Measurements from ENCODE around the gene CD14.
"Not testable (repeated sequence)": the region's sequence is repeated elsewhere in the genome, so short reads cannot be mapped to it uniquely, and the experiment has no call there.

CD14 gene

DNA sequence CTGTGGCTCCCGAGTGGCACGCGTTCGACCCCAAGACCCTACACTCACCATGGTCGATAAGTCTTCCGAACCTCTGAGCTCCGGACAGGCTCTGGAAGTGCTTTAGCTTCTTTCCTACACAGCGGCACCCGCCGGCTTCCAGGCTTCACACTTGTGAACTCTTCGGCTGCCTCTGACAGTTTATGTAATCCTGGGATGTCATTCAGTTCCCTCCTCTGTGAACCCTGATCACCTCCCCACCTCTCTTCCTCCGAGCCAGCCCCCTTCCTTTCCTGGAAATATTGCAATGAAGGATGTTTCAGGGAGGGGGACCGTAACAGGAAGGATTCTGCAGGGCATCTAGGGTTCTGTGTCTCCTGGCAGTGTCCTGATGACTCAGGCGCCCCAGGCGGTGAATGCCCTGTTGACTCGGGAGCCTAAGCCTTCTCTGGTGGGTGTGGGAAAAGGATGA, at the start of gene CD14:
Gene CD14 (minus strand): TSS at position 155 of the 451 bp plus-strand sequence. CDS start 104 bp downstream, at position 51.
- DNase-seq: no peak

DNA sequence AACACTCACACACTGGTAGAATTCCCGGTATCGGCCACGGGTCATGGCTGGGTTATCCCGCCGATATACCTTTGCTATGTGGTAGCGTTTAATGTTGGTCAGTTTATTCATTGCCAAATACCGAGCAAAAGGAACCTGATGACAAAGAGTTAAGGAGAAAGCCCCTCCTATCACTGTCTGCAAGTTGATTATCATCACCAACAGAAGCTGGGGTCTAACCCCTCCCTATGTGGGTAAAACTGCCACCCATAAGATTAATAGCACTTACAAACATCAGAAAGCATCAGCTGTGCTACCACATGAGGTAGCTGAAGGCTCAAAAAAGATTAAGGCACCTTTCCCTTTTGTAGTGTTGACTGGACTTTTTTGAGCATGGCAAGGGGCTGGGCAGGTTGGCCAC, 46.0 kb upstream of the CD14 start:
- DNase-seq: peak; percentile 94

DNA sequence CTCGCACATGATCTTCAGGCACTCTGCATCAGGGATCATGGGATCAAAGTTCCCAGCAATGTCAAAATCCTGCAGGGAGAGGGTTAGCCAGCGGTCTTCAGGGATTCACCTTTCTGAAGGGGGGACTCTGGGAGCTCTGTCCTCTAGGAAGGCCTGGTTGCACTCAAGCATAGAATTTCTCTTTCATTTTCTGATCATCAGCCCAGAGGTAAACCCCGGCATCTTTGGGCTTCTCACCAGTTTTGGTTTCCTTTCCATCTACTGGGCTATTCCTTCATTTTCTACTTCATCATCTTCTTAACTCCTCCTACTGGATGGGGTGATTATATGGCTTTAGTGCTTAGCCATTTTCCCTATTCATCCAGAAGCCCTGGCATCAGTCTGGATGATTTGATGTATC, 45.0 kb upstream of the CD14 start:
- no peak for DNase-seq

DNA sequence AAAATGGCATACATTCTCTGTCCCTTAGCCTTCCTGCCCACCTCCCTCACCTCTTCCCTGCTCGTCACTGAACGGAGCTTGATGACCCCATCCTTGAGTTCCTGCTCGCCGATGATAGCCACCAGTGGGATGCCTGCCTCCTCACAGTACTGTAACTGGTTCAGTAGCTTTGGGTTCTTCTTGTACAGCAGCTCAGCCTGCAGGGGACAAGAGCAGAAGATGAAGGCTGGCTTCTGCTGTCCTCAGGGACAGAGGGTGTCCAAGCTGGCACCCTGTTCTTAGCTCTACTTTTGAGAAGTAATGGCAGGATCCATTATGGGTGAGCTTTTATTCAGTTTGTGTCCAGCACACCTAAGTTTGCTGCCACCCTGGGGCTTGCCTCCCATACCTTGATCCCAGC, 41.7 kb upstream of the CD14 start:
- DNase-seq: no peak

DNA sequence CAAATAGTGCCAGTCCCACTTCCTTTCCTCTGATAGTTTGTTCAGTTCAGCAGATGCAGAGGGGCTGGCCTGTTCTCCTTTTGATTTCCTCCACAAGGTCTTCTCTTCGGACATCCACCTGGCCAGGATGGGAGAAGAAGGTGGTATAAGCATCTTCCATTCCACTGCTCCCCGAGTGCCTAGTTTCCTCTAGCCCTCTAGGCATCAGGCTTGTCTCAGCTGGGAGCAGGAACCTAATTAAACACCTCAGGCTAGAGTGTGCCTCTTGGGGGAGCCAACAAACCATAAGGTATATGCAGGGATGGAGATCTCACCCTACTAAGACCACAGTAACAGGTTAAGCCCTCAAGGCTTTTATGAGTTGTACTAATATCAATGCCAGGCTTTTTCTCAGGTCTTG, 41.2 kb upstream of the CD14 start:
- no peak for DNase-seq

DNA sequence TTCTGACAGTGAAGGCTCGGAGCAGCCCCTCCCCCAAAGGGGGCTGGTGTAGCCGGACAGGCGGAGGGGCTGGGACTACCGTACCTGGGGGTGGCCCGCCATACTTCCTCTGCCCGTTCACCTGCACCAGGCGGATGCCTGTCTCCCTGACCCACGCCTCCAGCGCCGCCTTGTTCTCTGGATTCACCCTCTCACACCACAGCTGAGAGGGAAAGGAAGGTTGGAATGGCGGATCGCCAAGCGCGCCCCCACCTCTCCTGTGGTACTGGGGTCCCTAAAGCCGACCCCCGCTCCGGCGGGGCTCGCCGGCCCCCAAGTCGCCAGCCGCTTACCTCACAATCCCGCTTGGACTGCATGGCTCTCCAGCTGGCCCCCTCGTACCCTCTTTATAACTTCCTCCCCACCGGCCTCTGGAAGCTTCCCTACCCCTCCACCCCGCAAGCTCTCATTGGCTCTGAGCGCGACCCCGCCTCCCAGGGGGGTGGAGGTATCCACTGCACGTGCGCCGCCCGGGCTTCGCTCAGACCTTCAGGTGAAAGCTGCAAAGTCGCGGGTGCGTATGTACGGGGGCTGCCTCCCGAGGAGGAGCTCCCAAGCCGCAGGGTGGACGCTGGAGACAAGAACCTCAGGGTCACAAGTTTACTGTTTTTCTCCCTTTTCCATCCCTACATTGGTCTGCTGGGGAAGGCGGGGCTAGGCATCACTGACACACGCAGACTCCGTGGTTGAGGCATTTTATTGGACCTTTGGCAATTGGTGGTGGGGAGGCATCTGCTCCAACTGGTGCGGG, 40.4 kb upstream of the CD14 start, which contains the start of gene DND1:
Gene DND1 (minus strand): TSS at position 390 of the 790 bp plus-strand sequence. CDS start 34 bp downstream, at position 356.
- DNase-seq: no peak

DNA sequence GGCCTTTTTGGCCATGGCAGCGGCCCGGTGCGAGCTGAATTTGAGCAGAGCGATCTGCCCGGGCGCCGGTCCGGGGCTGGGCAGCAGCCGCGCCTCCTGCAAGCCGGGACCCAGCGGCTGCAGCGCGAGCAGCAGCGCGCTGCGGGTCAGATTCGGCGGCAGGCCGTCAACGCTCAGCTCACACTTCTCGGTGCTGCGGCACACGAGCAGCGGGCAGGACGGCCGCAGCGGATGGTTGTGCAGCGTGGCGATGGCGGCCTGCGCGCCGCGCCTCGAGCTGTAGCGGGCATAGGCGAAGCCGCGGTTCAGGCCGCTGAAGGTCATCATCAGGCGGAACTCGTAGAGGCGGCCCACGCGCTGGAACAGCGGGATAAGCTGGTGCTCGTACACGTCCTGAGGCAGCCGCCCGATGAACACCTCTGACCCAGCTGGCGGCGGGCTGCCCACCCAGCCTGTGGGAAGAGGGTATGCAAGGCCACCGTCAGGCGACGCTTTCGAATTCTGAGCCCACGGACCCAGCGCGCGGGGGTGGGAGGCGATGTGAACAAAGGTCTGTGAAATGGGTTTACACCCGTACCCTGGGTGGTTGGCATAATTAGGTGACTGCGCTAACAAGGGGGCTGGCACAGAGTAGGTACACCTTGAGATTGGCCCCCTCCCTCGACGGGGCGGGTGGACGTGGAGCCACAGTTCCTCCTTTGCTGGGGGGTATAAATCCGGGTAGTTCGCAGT, 39.6 kb upstream of the CD14 start:
- peak; percentile 57 for DNase-seq

DNA sequence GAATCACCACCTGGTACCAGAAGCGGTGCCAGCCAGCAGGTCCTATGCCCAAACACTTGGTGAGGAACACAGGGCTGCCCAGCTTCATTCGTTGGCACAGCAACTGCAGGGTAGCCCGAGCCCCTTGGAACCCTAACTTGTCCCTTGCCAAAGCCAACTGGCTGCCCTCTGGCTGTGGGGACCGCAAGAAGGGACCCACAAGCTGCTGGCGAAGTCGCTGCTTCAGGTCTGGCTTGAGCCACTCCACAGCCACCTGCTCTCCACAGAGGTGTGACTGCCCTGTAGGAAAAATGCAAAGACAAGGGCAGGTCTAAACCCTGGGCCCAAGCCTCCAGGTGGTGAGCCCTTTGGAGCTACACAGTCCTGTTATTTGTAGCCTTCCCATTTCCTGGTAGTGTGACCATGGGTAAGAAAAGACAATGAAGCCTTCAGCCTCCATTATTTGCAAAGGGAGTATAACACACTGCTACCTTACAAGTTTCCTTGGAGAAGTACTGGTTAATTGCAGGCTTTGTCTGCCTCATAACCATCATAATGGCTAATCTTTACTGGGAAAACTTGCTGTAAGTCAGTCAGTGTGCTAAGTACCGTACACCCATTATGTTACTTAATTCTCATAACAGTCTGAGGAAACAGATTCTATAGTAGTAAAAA, 38.6 kb upstream of the CD14 start:
- DNase-seq: no peak

DNA sequence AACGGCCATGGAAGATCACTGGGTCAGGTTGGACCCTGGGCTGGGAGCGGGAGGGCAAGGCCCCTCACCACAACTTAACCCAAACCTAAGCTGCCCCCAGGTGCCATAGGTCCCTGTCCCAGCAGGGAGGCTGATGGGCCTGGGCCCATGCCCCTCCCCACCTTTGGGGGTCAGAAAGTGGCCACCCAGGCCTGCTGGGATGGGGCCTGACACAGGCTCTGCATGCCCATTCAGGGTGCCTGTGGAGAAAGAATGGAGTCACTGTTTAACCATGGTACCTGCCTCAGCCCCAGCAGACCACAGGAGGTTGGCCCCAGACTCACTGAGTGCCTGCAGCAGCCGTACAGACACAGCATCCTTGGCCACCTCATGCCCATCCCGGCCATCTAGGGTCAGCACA, 38.1 kb upstream of the CD14 start:
- DNase-seq: not testable (repeated sequence)

DNA sequence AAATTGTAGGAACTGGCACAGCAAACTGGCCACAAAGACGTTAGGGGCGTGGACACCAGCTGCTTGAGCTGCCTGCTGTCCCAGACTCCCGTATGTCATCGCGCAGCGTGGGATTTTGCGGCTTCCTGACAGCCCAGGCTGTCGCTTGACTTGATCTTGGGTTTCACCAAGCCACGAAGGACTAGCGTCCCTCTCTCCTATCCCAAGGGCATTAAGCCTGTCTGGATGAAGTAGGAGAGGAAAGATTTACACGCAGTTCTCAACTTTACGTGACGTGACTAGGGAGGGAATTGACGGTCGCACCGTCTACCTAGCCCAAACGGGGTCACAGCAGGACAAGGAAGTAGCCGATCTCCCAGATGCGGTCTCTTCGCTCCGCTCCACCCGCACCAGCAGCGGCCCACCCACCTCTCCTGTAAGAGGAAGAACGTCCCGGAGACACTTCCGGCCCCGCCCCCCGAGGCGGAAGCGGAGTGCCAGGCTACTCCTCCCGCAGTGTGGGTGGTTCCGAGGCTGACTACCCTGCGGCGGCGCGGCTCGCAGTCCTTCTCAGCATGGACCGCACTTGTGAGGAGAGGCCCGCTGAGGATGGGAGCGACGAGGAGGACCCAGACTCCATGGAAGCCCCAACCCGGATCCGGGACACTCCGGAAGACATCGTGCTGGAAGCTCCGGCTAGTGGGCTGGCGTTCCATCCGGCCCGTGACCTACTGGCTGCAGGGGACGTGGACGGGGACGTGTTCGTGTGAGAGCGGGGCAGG, 31.6 kb upstream of the CD14 start, which contains the start of gene WDR55:
Gene WDR55 (plus strand): TSS at position 546 of the 761 bp plus-strand sequence. CDS start 9 bp downstream, at position 555.
- DNase-seq: peak; percentile 99

DNA sequence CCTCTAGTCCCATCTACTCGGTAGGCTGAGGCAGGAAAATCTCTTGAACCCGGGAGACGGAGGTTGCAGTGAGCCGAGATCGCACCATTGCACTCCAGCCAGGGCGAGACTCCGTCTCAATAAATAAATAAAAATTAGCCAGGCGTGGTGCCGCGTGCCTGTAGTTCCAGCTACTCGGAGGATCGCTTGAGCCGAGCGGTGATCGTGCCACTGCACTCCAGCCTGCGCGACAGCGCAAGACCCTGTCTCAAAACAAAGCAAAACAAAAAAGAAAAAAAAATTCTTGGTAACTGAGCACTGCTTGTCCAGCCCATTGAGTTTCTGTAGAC, 31.0 kb upstream of the CD14 start:
- no peak for DNase-seq

DNA sequence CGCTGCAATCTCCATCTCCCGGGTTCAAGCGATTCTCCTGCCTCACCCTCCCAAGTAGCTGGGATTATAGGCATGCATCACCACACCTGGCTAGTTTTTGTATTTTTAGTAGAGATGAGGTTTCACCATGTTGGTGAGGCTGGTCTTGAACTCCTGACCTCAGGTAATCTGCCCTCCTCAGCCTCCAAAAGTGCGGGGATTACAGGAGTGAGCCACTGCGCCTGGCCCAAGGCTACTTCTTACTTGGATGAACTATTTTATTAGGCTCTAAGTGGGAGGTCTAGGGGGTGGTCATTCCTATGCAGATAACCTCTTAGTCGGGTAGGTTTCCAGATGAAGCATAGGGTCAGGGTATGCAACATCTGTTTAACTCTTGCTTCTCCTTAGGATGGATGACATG, 27.4 kb upstream of the CD14 start:
- DNase-seq: not testable (repeated sequence)

DNA sequence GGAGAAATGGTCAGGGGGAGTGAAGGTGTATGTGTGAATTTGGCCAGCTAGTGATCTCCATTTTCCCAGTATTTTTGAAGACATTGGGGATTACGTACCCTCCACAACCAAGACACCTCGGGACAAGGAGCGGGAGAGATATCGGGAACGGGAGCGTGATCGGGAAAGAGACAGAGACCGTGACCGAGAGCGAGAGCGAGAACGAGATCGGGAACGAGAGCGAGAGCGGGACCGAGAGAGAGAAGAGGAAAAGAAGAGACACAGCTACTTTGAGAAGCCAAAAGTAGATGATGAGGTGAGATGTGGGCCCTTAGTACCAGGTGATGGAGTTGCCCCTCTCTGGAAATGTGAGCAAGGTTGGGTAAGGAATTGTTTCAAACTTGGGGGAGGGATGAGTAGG, 25.9 kb upstream of the CD14 start:
- DNase-seq: no peak

DNA sequence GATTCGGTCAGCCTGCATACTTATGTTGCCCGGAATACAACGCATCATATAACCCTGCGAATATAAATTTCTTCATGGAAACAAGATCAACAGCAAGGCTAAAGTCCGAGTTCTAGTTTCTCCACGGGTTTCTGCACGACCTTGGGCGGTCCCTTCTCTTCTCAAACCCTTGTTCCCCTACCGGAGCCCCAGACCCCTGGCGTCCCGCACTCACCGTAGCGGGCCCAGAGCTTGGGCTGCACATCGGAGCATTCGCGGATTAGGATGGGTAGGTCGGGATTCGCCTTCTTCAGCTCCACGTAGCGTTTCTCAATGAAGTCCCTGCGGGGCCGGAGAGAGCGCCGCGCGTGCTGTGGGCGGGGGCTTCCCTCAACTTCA, 14.1 kb upstream of the CD14 start:
- no peak for DNase-seq

DNA sequence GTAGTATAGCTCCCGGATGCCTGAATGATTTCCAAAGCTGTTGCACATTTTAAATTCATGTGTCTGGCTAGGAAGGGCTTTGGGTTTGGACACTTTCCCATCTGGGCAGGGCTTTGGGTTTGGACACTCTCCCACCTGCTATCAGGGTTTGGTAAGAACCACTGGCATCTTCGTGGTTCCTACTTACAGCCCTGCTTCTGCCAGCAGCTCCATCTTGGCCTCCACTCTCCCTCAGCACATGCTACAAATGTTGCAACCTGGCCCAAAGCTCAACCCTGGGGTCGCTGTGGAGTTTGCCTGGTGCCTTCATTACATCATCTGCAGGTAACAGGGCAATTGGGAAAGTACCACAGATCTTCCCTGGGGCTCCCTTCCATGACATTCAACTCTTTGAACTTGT, 9.7 kb upstream of the CD14 start:
- DNase-seq: no peak

DNA sequence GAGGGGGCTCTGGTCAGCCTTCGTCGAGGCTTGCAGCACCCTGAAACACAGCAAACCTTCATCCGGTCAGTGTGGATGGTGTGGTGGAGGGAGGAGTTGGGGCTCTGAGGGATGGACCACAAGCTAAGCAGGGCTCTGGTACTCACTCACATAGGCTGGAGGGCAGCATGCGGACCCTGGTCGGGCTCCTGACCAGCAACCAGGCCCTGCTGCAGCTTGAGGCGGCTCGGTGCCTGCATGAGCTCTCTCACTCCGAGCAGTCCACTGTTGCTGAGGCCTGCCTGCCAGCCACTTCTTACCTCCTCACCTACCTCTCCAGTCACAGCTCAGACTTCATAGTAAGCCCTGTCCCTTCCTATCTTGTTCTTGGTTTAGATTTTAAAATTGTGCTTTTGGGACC, 8.7 kb upstream of the CD14 start:
- no peak for DNase-seq

DNA sequence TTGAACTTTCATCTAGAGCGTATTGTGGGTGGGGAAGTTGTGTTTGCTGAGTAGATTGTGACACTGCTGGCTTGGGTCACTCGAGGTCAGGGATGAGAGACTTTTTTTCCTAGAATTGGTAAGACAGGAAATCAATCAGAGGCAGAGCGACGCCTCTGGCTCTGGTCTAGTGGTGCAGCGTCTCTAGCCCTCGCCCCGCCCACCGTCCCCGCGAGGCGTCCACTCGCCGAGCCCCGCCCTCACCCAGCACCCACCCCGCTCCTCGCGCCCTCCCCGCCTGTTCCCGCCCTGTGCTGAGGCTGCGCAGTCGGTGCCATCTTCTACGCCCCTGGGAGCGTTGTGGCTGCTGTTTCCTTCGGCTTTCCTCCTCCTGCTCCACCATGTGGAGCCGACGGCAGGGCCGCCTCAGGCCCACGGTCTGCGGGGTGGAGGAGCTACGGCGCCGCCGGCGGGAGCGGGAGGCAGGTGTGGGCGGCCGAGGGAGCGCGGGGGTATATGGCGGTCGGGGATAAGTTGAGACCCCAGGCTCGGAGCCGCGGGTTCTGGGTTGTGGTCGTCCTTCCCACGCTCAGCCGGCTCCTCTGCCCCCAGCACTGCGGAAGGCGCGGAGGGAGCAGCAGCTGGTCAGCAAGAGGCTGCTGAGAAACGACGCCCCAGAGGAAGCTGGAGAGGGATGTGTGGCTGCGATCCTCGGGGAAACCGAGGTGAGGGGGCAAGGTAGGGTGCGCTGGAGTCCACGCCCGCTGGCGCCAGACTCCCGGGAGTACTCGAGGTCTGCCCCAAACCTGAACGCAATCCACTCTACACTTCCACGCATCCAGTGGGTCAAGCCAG, 6.4 kb upstream of the CD14 start, which contains the start of gene TMCO6:
Gene TMCO6 (plus strand): TSS at position 304 of the 834 bp plus-strand sequence. CDS start 77 bp downstream, at position 381.
- peak; percentile 98 for DNase-seq

DNA sequence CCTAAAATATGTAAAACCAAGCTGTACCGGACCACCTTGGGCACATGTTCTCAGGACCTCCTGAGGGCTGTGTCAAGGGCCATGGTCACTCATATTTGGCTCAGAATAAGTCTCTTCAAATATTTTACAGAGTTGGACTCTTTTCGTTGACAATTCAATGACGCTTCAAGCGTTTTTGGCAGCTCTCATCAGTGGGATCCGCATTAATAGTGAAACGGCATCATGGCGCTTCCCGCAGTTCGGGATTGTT, 5.8 kb upstream of the CD14 start:
- DNase-seq: not testable (repeated sequence)

DNA sequence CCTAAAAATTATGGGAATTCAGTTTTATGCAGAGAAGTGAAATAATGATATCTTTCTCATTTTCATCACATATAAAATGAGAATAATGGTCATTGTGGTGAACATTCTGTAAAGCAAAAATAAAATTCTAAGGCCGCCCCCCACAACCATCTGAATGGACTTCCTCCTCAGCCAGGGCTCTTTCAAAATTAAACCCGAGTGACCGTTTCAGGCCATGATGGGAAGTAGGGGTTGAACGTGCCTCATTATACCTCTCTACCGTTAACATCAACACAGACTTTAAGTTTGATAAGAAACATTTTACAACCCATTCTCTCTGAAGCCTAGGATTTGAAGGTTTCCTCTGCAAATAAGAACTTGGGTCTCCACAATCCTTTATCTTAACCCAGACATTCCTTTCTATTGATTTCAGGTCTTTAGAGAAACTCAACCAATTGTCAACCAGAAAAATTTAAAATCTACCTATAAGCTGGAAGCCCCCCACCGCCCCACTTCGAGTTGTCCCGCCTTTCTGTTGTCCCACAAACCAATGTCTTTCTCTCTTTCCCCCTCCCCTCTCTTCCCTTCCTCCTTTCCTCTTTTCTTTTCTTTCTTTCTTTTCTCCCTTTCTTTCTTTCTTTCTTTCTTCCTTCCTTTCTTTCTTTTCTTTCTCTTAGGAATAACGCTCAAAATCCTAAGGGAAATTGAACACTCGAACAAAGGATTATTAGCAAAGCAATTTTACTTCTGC, 4.6 kb upstream of the CD14 start:
- DNase-seq: no peak

DNA sequence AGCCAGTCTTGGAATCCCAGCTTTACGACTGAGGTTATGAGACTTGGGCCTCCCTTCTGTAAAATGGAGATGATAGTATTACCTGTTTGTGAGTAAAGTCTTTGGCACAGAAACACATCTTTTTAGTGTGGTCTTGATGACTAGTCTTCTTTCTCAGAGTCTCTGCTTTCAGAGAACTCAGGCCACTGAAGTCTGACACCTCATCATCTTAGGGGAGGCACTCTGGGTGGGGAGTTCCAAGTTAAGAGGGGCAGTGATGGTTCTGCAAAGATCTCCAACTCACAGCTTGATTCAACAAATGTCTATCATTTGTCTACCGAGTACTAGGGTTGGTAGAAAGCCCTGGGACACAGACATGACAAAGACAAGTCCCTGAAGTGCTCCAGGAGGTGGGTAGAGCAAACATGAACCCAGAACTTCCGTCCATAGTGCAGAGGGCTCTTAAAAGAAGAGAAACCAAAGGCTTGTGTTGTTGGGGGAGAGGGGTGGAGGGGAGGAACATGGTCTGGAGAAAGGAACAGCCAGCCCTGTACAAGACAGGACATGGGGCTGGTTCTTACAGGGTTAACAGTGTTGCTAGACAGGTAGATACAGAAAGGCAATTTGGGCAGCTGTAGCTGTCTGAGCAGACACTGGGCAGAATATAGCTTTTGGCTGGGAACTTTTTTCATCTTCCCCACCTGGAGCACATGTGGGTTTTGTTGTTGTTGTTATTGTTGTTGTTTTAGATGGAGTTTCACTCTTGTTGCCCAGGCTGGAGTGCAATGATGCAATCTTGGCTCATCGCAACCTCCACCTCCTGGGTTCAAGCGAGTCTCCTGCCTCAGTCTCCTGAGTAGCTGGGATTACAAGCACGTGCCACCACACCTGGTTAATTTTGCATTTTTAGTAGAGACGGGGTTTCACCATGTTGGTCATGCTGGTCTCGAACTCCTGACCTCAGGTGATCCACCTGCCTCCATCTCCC, 2.6 kb upstream of the CD14 start:
- DNase-seq: no peak
